H1 (cell line): ENCODE measurements around the gene DKK3. TPM values are rescaled to one million over a fixed set of nuclear protein-coding genes. Genes with fewer than 3 reads are reported as not detected.

Source experiments
- CTCF ChIA-PET: fragments of 300-600 bp; sonication (Branson Sonifier 250); formaldehyde crosslinking; loops from one replicate; lab custom pipeline; 2021; ENCODE audit not compliant: partially characterized antibody; lab: Charles Lee
- POLR2A ChIA-PET: fragments of 300-600 bp; sonication (Branson Sonifier 250); formaldehyde crosslinking; loops from one replicate; lab custom pipeline; 2021; ENCODE audit warnings: inconsistent platforms; ENCODE audit not compliant: partially characterized antibody; lab: Charles Lee
- DNase-seq, 2 experiments: peaks; one replicate each; pipeline versions ENCODE4 v3.0.0 to v3.0.0-alpha.2; 2010 to 2022; ENCODE audit warnings: low spot score in 2 of 2, low read depth in 1 of 2, mixed read lengths in 1 of 2
- FAIRE-seq: peaks from 2 replicates; lab custom pipeline; 2011; peaks lifted over from hg19 to GRCh38; lab: Jason Lieb, UNC
- H2AFZ ChIP-seq: 2 replicates; pipeline ENCODE4 v1.8.1; 2012; ENCODE audit warnings: low read length, inconsistent platforms
- H2AK5ac ChIP-seq: 2 replicates; pipeline ENCODE4 v1.6.1; 2013; ENCODE audit warnings: low read depth, low read length
- H2BK120ac ChIP-seq: replicated peaks from 2 replicates; pipeline ENCODE3; 2013; ENCODE audit warnings: low read depth, low read length, inconsistent platforms
- H2BK12ac ChIP-seq: 2 replicates; pipeline ENCODE4 v1.6.1; 2013; ENCODE audit warnings: low read depth, low read length
- H2BK15ac ChIP-seq: 2 replicates; pipeline ENCODE4 v1.6.1; 2013; ENCODE audit warnings: low read length
- H2BK20ac ChIP-seq: 2 replicates; pipeline ENCODE4 v1.6.1; 2013; ENCODE audit warnings: low read length
- H2BK5ac ChIP-seq: 2 replicates; pipeline ENCODE4 v1.6.1; 2013; ENCODE audit warnings: low read depth, low read length
- H3K14ac ChIP-seq: 2 replicates; pipeline ENCODE4 v1.6.1; 2013; ENCODE audit warnings: inconsistent platforms; ENCODE audit not compliant: insufficient read length
- H3K18ac ChIP-seq: 2 replicates; pipeline ENCODE4 v1.6.1; 2013; ENCODE audit warnings: low read length; ENCODE audit errors: extremely low read depth
- H3K23ac ChIP-seq: 2 replicates; pipeline ENCODE4 v1.6.1; 2013; ENCODE audit warnings: inconsistent platforms; ENCODE audit not compliant: insufficient read length
- H3K23me2 ChIP-seq: 2 replicates; pipeline ENCODE4 v1.6.1; 2013; ENCODE audit warnings: low read depth, low read length
- H3K27ac ChIP-seq: 2 replicates; pipeline ENCODE4 v1.6.1; 2011; ENCODE audit warnings: low read depth, low read length, inconsistent platforms
- H3K27me3 ChIP-seq, 4 experiments: replicated peaks in 1 of 4; 1 replicate in 1 of 4; 2 replicates in 3 of 4; pipeline versions ENCODE4 v1.6.1 to v1.8.1; 2011 to 2013; ENCODE audit warnings: low read length in 3 of 4, mild to moderate bottlenecking in 3 of 4, inconsistent platforms in 2 of 4, mixed read lengths in 2 of 4, moderate library complexity in 1 of 4; ENCODE audit not compliant: control insufficient read depth in 3 of 4, insufficient read depth in 3 of 4; ENCODE audit errors: extremely low read depth in 1 of 4
- H3K36me3 ChIP-seq, 4 experiments: 2 replicates each; pipeline versions ENCODE4 v1.6.1 to v1.8.1; 2011 to 2013; ENCODE audit warnings: mild to moderate bottlenecking in 4 of 4, low read length in 3 of 4, moderate library complexity in 2 of 4, control low read depth in 1 of 4, inconsistent platforms in 1 of 4; ENCODE audit not compliant: insufficient read depth in 4 of 4, control insufficient read depth in 2 of 4
- H3K4ac ChIP-seq: replicated peaks from 2 replicates; pipeline ENCODE3; 2013; ENCODE audit warnings: low read length, low read depth, mixed read lengths, inconsistent platforms; ENCODE audit not compliant: insufficient read length
- H3K4me1 ChIP-seq, 4 experiments: replicated peaks in 1 of 4; 1 replicate in 1 of 4; 2 replicates in 3 of 4; pipeline versions ENCODE4 v1.6.1 to v1.8.1; 2011 to 2013; ENCODE audit warnings: low read length in 3 of 4, inconsistent platforms in 2 of 4, mixed read lengths in 1 of 4; ENCODE audit not compliant: insufficient read depth in 4 of 4, control insufficient read depth in 3 of 4
- H3K4me2 ChIP-seq, 2 experiments: 2 replicates each; pipeline versions ENCODE4 v1.6.1 to v1.8.1; 2011 to 2013; ENCODE audit warnings: low read depth in 2 of 2, low read length in 2 of 2, control low read depth in 1 of 2, inconsistent platforms in 1 of 2, mild to moderate bottlenecking in 1 of 2; ENCODE audit not compliant: insufficient read depth in 1 of 2
- H3K4me3 ChIP-seq, 4 experiments: fragments of 200-600, 300-600 bp in 1 of 4; sonication (generic), shearing (Covaris generic), sonication (Bioruptor Twin) in 1 of 4; 2 replicates each; pipeline versions ENCODE4 v1.5.1 to v1.8.1; 2011 to 2016; ENCODE audit warnings: low read length in 4 of 4, low read depth in 3 of 4, control low read depth in 2 of 4, inconsistent platforms in 2 of 4, mild to moderate bottlenecking in 2 of 4, mixed read lengths in 1 of 4, moderate library complexity in 1 of 4; ENCODE audit not compliant: insufficient read depth in 2 of 4; ENCODE audit errors: extremely low read depth in 1 of 4
- H3K56ac ChIP-seq: replicated peaks from 2 replicates; pipeline ENCODE3; 2013; ENCODE audit warnings: low read depth, mild to moderate bottlenecking, mixed read lengths, low read length, inconsistent platforms; ENCODE audit not compliant: insufficient read length
- H3K79me1 ChIP-seq: 2 replicates; pipeline ENCODE4 v1.6.1; 2013; ENCODE audit warnings: low read depth, low read length, control low read depth
- H3K79me2 ChIP-seq, 2 experiments: 2 replicates each; pipeline versions ENCODE4 v1.6.1 to v1.8.1; 2012 to 2013; ENCODE audit warnings: low read length in 2 of 2, mild to moderate bottlenecking in 2 of 2, inconsistent platforms in 1 of 2; ENCODE audit not compliant: insufficient read depth in 2 of 2, control insufficient read depth in 1 of 2
- H3K9ac ChIP-seq, 4 experiments: replicated peaks in 1 of 4; 1 replicate in 1 of 4; 2 replicates in 3 of 4; pipeline versions ENCODE4 v1.6.1 to v1.8.1; 2011 to 2013; ENCODE audit warnings: low read depth in 3 of 4, low read length in 3 of 4, control low read depth in 2 of 4, mild to moderate bottlenecking in 2 of 4, moderate library complexity in 2 of 4, inconsistent platforms in 1 of 4; ENCODE audit errors: extremely low read depth in 1 of 4
- H3K9me3 ChIP-seq, 2 experiments: 2 replicates each; pipeline versions ENCODE4 v1.6.1 to v1.8.1; 2012 to 2013; ENCODE audit warnings: mild to moderate bottlenecking in 2 of 2, moderate library complexity in 2 of 2, control low read depth in 1 of 2, inconsistent platforms in 1 of 2, low read depth in 1 of 2, low read length in 1 of 2, mixed read lengths in 1 of 2; ENCODE audit not compliant: insufficient read depth in 2 of 2
- H4K20me1 ChIP-seq, 2 experiments: replicated peaks in 1 of 2; 2 replicates each; pipeline versions ENCODE3 to v1.8.1; 2011 to 2013; ENCODE audit warnings: inconsistent platforms in 2 of 2, low read length in 2 of 2, mild to moderate bottlenecking in 1 of 2; ENCODE audit not compliant: insufficient read depth in 2 of 2, control insufficient read depth in 1 of 2
- H4K5ac ChIP-seq: 2 replicates; pipeline ENCODE4 v1.6.1; 2013; ENCODE audit warnings: low read length, low read depth, mixed read lengths, inconsistent platforms; ENCODE audit not compliant: insufficient read length
- H4K8ac ChIP-seq: 2 replicates; pipeline ENCODE4 v1.8.0; 2013; ENCODE audit warnings: mild to moderate bottlenecking, moderate library complexity, low read length, inconsistent platforms; ENCODE audit not compliant: insufficient read depth; ENCODE audit errors: extremely low read depth
- H4K91ac ChIP-seq: replicated peaks from 2 replicates; pipeline ENCODE3; 2013; ENCODE audit warnings: low read length, mixed read lengths, inconsistent platforms; ENCODE audit not compliant: insufficient read length
- HDAC2 ChIP-seq, 2 experiments: fragments of 300-600 bp in 1 of 2; sonication (generic) in 1 of 2; IDR thresholded peaks; 2 replicates each; pipeline ENCODE4 v1.6.1; 2011 to 2012; ENCODE audit warnings: low read depth in 2 of 2, low read length in 2 of 2, mild to moderate bottlenecking in 2 of 2, moderate library complexity in 2 of 2, borderline replicate concordance in 1 of 2, inconsistent platforms in 1 of 2
- POLR2AphosphoS5 ChIP-seq: IDR thresholded peaks from 2 replicates; pipeline ENCODE4 v1.6.1; 2011; ENCODE audit warnings: low read depth, low read length
- WGBS, 2 experiments: shearing (Covaris generic) in 1 of 2; methylation state at CpG; one replicate each; pipeline versions ENCODE4 v1.1.6 to v1.1.7; 2013 to 2015; ENCODE audit warnings: low lambda C conversion rate in 2 of 2, mixed read lengths in 2 of 2, inconsistent platforms in 1 of 2, low coverage in 1 of 2, missing lambda C conversion rate in 1 of 2; ENCODE audit not compliant: insufficient replicate concordance in 2 of 2, insufficient coverage in 1 of 2, insufficient read length in 1 of 2; ENCODE audit errors: extremely low coverage in 1 of 2, missing lambda C conversion rate in 1 of 2; 5-methylcytosine and 5-hydroxymethylcytosine counted together
- polyA plus RNA-seq, 7 experiments: library from polyadenylated mRNA; depleted of rRNA in 3 of 7; stranded (reverse) in 5 of 7; unstranded in 2 of 7; fragments of >200 nt in 5 of 7; fragments of 200-250 nt in 2 of 7; gene quantifications; 1 replicate in 5 of 7; 2 replicates in 1 of 7; 4 replicates in 1 of 7; pipeline versions ENCODE4 v1.2.1 to v1.2.3, GENCODE V29; 2011 to 2013; ENCODE audit warnings: missing spikeins in 2 of 7, mixed read lengths in 2 of 7
- total RNA-seq: library from RNA; stranded (reverse); fragmentation: NEBNext Ultra II Directional; extraction: Animal tissue kit (Norgen Biotek cat#: 25700); gene quantifications from 2 replicates; pipeline ENCODE4 v1.2.1, GENCODE V29; 2021

Gene DKK3
- total and polyA plus RNA-seq, 2 of the 8 experiments (the other 6 are each of a cell fraction or from before 2014, with no cell fraction given) = 30.0 to 40.1 TPM

DNA sequence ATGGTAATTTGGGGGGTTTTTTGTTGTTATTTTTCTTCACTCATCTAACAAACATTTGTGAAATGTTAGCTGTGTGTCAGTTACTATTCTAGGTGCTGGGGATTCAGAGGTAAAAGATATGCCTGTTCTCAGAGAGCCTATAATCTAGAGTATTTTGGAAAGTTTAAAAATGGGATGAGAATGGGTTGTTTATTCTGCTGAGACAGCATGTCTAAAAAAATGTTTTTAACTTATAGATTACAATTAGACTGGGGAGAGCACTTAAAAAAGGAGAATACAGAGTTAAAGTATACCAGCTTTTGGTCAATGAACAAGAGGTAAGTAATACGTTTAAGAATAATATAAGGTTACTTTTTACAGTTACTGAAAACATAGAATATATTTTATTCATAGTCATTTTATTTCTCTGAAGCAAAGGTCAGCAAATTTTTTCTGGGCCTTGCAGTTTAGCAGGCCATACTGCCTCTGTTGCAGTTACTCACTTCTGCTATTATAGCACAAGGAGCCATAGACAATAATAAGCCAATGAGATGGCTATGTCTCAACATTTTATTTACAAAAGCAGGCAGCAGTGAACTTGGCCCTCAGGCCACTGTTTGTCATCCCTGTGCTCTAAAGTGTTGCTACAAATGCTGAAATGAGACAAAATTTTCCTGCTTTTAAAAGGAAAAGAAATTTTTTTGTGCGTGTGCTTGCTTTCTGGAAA is 60.0 kb downstream of the DKK3 start:
- H4K20me1 ChIP-seq = peaks cover 0 to 3% of the 10 kb centered on the region in 2 experiments
- no peak overlapping the region for H3K9ac ChIP-seq
- H2BK120ac ChIP-seq = no peak overlapping the region
- no peak overlapping the region for H2BK5ac ChIP-seq
- no peak overlapping the region for H2BK20ac ChIP-seq
- H3K56ac ChIP-seq = no peak overlapping the region
- POLR2A ChIA-PET = interaction anchor here (0.9 kb wide), 1 partner anchor 8 kb away, joined by 4 read pairs; no protein-coding TSS in a partner anchor
- H3K4me2 ChIP-seq = no peak overlapping the region
- no peak overlapping the region for H3K27ac ChIP-seq
- H3K36me3 ChIP-seq = peaks cover 0 to 14% (median 0%) of the 10 kb centered on the region in 4 experiments; a peak in 3 of 8 replicates
- no peaks in the 10 kb centered on the region for H3K23me2 ChIP-seq
- H4K8ac ChIP-seq = no peak overlapping the region
- no peak for DNase-seq
- H4K5ac ChIP-seq = no peak overlapping the region
- H4K91ac ChIP-seq = no peak overlapping the region
- no peak for FAIRE-seq
- no peaks in the 10 kb centered on the region for H3K79me2 ChIP-seq
- H3K4ac ChIP-seq = no peak overlapping the region
- CTCF ChIA-PET = interaction anchor here (0.7 to 2.5 kb wide), 4 partner anchors 17 to 340 kb away, joined by 3 to 6 read pairs (median 5); no protein-coding TSS in a partner anchor
- H3K9me3 ChIP-seq = no peaks in the 10 kb centered on the region
- no peaks in the 10 kb centered on the region for H3K4me1 ChIP-seq
- WGBS, 2 experiments = 82% methylated on average over 2 of the region's 2 CpGs; no CpG with 5 or more reads in 1 of the 2 experiments
- H3K4me3 ChIP-seq = no peak overlapping the region
- TF ChIP-seq HDAC2 (IDR thresholded peaks at IDR 0.05; ENCODE audit: borderline replicate concordance in 1 of 2, low read depth in 2 of 2, low read length in 2 of 2) (no peak), POLR2AphosphoS5 (no peak)
- H3K18ac ChIP-seq = no peak overlapping the region
- no peak overlapping the region for H2AK5ac ChIP-seq
- H3K79me1 ChIP-seq = no peaks in the 10 kb centered on the region
- H3K14ac ChIP-seq = no peak overlapping the region
- no peak overlapping the region for H2BK12ac ChIP-seq
- no peak overlapping the region for H2BK15ac ChIP-seq
- no peaks in the 10 kb centered on the region for H3K27me3 ChIP-seq
- no peak overlapping the region for H2AFZ ChIP-seq
- H3K23ac ChIP-seq = no peak overlapping the region
